Astrocyte of the cerebellum (primary cell): ENCODE results near the gene SLIT3.

ENCODE experiments used
- DNase-seq: peaks from one replicate; pipeline ENCODE4 v3.0.0-alpha.2; 2011; ENCODE audit warnings: low read depth
- H3K4me3 ChIP-seq: 2 replicates; pipeline ENCODE4 v1.5.1; 2011; ENCODE audit warnings: mild to moderate bottlenecking, low read depth, low read length, moderate library complexity
- CTCF ChIP-seq: IDR thresholded peaks from 2 replicates; pipeline ENCODE4 v1.5.1; 2012; ENCODE audit warnings: low read length, low read depth, moderate library complexity, mild to moderate bottlenecking; ENCODE audit errors: missing control alignments
- in situ Hi-C: cut with HindIII; loops from 2 replicates; pipeline ENCODE4 v1.10.0; 2017; ENCODE audit warnings: low sequenced_read_pairs

SLIT3 gene

GRCh38 chr5:169160405-169160901 is 140.5 kb downstream of the SLIT3 start:
- no peak for DNase-seq
- in situ Hi-C loops = no loop called here
- H3K4me3 ChIP-seq = no peak overlapping the region
- TF ChIP-seq CTCF = peak; percentile 44

- no peak for DNase-seq
- in situ Hi-C loops = no loop called here
- no peak for TF ChIP-seq CTCF
- H3K4me3 ChIP-seq = no peak overlapping the region
Observed at GRCh38 chr5:169158764-169159163, 142.2 kb downstream of the SLIT3 start.

GRCh38 chr5:169157064-169157463 is 143.9 kb downstream of the SLIT3 start:
- in situ Hi-C loops = no loop called here
- TF ChIP-seq CTCF = no peak
- DNase-seq = no peak
- no peak overlapping the region for H3K4me3 ChIP-seq

GRCh38 chr5:169154679-169155078 is 146.3 kb downstream of the SLIT3 start:
- in situ Hi-C loops = no loop called here
- no peak for TF ChIP-seq CTCF

GRCh38 chr5:169153405-169153804 is 147.5 kb downstream of the SLIT3 start:
- no peak for TF ChIP-seq CTCF
- DNase-seq = no peak
- H3K4me3 ChIP-seq = no peak overlapping the region
- in situ Hi-C loops = no loop called here

More at GRCh38 chr5:169154679-169155078, 146.3 kb downstream of the SLIT3 start:
- DNase-seq = no peak
- no peak overlapping the region for H3K4me3 ChIP-seq

GRCh38 chr5:169152946-169153345 is 148.0 kb downstream of the SLIT3 start:
- no peak overlapping the region for H3K4me3 ChIP-seq
- no peak for TF ChIP-seq CTCF
- DNase-seq = no peak
- in situ Hi-C loops = no loop called here

GRCh38 chr5:169152453-169152852 is 148.5 kb downstream of the SLIT3 start:
- TF ChIP-seq CTCF = no peak
- DNase-seq = no peak
- in situ Hi-C loops = no loop called here
- H3K4me3 ChIP-seq = no peak overlapping the region
